Activated CD4-positive, alpha-beta memory T cell treated with anti-CD3 and anti-CD28 coated beads, Interleukin-2, amount 10 ng/mL, durations not matched to agents 7 days and 5 days (primary cell): ENCODE measurements around the gene TOR4A. TPM values are rescaled to one million over a fixed set of nuclear protein-coding genes. Genes with fewer than 3 reads are reported as not detected.

Experiments used
- total RNA-seq, 2 experiments: library from RNA; stranded (reverse); gene quantifications; one replicate each; pipeline ENCODE4 v1.2.3, GENCODE V29; 2021

The TOR4A gene
- total RNA-seq, 2 experiments from 2014 or later = 22.4 to 23.2 TPM

Other genes with a start within 250 kb of the TOR4A start
- gene ABCA2, start 249.5 kb upstream of the TOR4A start, total RNA-seq = 10 to 100 TPM; 55.5 to 65.9 TPM
- gene FUT7, start 245.6 kb upstream of the TOR4A start, total RNA-seq = 10 to 100 TPM in 1 of 2 experiments, 1 to 10 TPM in 1; 9.9 to 10.4 TPM
- gene NPDC1, start 231.5 kb upstream of the TOR4A start, total RNA-seq = 10 to 100 TPM; 82.8 to 89.2 TPM
- under 1 TPM; 0.15 to 0.40 TPM for gene ENTPD2, start 223.7 kb upstream of the TOR4A start, total RNA-seq
- gene SAPCD2, start 207.2 kb upstream of the TOR4A start, total RNA-seq = 10 to 100 TPM; 26.8 to 27.0 TPM
- 10 to 100 TPM; 20.2 to 21.9 TPM for gene UAP1L1, start 200.2 kb upstream of the TOR4A start, total RNA-seq
- 10 to 100 TPM; 51.4 to 51.9 TPM for gene MAN1B1, start 190.7 kb upstream of the TOR4A start, total RNA-seq
- 100 to 1,000 TPM; 253 to 257 TPM for gene DPP7, start 163.0 kb upstream of the TOR4A start, total RNA-seq
- under 1 TPM; 0.40 to 0.43 TPM for gene GRIN1, start 138.6 kb upstream of the TOR4A start, total RNA-seq
- gene LRRC26, start 107.7 kb upstream of the TOR4A start, total RNA-seq = not detected
- gene TMEM210, start 105.7 kb upstream of the TOR4A start, total RNA-seq = not detected
- 10 to 100 TPM; 53.3 to 57.8 TPM for gene ANAPC2, start 89.2 kb upstream of the TOR4A start, total RNA-seq
- gene SSNA1, start 89.0 kb upstream of the TOR4A start, total RNA-seq = 10 to 100 TPM; 70.0 to 76.3 TPM
- 1 to 10 TPM; 8.5 to 9.4 TPM for gene TPRN, start 77.0 kb upstream of the TOR4A start, total RNA-seq
- gene TMEM203, start 72.1 kb upstream of the TOR4A start, total RNA-seq = 10 to 100 TPM; 28.9 to 29.2 TPM
- gene NDOR1, start 72.0 kb upstream of the TOR4A start, total RNA-seq = 10 to 100 TPM; 27.7 to 30.0 TPM
- 1 to 10 TPM; 2.2 to 2.5 TPM for gene RNF208, start 55.5 kb upstream of the TOR4A start, total RNA-seq
- gene CYSRT1, start 52.6 kb upstream of the TOR4A start, total RNA-seq = under 1 TPM; 0.86 to 0.93 TPM
- gene RNF224, start 50.2 kb upstream of the TOR4A start, total RNA-seq = under 1 TPM in 1 of 2 experiments, not detected in 1; 0.20 TPM
- not detected for gene SLC34A3, start 46.8 kb upstream of the TOR4A start, total RNA-seq
- 100 to 1,000 TPM; 314 to 319 TPM for gene TUBB4B, start 36.4 kb upstream of the TOR4A start, total RNA-seq
- not detected for gene STPG3, start 26.4 kb upstream of the TOR4A start, total RNA-seq
- gene NELFB, start 22.4 kb upstream of the TOR4A start, total RNA-seq = 10 to 100 TPM; 58.8 to 59.6 TPM
- gene NRARP, start 24.5 kb downstream of the TOR4A start, total RNA-seq = under 1 TPM; 0.71 to 0.75 TPM
- gene EXD3, start 145.4 kb downstream of the TOR4A start, total RNA-seq = 10 to 100 TPM; 17.9 to 18.1 TPM
- under 1 TPM; 0.50 to 0.73 TPM for gene NOXA1, start 145.7 kb downstream of the TOR4A start, total RNA-seq
- not detected for gene ENTPD8, start 163.6 kb downstream of the TOR4A start, total RNA-seq
- gene NSMF, start 181.6 kb downstream of the TOR4A start, total RNA-seq = 10 to 100 TPM; 29.0 to 31.9 TPM